NCI-H748 treated with DMSO at 0.1 percent for 48 hours (cell line): ENCODE measurements around the gene CYGB.
"Not testable (repeated sequence)": the region's sequence is repeated elsewhere in the genome, so short reads cannot be mapped to it uniquely, and the experiment has no call there.

Source experiments
- DNase-seq: peaks from one replicate; lab custom pipeline; 2025; lab: John Stamatoyannopoulos, UW

Gene CYGB

GRCh38 chr17:76523084-76524037 lies 14.1 kb downstream of the CYGB start:
- peak; percentile 31 for DNase-seq

- not testable (repeated sequence) for DNase-seq
Observed at GRCh38 chr17:76521683-76522082, 15.8 kb downstream of the CYGB start.

GRCh38 chr17:76521262-76521661 lies 16.2 kb downstream of the CYGB start:
- no peak for DNase-seq

DNA sequence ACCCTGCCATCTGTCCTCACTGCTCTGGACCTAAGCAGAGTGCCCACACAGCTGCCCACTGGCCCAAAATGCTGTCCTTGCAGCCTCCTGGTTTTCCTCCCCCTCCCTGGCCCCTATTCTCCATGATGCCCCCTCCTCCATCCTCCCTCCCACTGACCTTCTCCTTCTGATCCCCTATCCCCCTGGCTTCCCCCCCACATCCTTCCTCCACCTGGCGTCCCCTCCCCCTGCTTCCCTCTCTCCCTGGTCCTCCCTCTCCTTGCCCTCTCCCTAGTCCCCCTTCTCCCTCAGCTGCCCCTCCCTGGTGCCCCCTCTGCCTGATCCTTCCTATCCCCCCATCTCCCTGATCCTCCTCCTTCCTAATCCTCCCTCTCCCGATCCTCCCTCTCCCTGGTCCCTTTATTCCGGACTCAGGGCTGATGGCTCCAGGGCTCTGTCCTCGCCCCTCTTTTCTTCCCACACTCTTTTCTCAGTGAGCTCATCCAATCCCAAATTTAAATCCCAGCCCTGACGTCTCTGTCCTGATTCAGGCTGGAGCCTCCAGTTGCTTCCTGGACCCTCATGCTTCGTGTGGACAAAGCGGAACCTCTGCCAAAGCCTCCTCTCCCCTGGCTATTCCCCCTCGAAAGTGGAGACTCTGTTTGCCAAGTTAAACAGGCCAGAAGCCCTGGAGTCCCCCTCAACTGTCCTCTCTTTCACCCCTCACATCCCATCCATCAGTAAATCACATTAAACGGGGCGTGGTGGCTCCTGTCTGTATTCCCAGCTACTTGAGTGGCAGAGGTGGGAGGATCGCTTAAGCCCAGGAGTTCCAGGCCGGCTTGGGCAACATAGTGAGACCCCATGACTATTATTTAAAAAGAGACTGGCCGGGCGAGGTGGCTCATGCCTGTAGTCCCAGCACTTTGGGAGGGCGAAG lies 18.2 kb downstream of the CYGB start:
- no peak for DNase-seq

- DNase-seq, result no peak
Observed at GRCh38 chr17:76517638-76518038, 19.9 kb downstream of the CYGB start.

DNA sequence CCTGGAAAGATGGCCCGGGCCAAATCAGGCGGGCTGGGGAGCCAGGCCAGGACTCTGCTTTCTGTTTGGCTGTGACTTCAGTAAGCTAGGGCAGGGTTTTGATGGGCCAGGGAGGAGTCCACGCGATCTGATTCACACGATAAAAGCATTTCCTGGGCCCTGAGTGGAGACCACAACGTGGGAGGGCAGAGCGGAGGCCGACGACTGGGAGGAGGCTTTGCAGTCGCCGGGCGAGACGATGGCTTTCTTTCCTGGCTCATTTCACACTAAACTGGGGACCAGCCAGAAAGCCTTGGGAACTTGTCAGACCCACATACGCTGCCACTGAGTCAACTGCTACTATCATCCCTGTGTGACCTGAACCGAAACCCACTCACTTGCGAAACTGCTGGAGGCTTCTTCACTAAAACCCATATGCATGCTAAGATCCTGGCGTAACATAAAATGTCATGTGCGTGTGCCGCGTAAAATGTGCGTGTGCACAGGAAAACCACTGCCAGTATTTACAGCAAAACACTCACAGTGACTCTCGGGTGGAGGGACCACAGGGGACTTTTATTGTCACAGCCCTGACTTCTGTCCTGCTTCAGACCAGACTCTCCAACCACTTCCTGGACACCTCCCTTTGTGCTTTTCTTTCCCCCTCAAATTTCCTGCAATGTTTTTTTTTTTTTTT lies 22.1 kb downstream of the CYGB start:
- DNase-seq, result no peak

- not testable (repeated sequence) for DNase-seq
Observed at GRCh38 chr17:76514355-76514754, 23.2 kb downstream of the CYGB start.

DNA sequence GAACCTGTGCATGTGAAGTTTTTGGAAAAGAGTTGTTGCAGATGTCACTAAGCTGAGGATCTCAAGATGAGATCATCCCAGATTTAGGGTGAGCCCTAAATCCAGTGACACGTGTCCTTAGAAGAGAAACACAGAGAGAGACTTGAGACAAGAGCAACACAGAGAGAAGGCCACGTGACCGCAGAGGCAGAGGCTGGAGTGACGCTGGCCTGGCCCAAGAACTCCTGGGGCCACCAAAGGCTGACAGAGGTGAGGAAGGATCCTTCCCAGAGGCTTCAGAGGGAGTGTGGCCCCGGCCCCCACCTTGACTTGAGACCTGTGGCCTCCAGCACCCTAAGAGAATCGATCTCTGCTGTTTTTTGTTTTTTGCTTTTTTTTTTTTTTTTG lies 24.2 kb downstream of the CYGB start:
- no peak for DNase-seq

DNA sequence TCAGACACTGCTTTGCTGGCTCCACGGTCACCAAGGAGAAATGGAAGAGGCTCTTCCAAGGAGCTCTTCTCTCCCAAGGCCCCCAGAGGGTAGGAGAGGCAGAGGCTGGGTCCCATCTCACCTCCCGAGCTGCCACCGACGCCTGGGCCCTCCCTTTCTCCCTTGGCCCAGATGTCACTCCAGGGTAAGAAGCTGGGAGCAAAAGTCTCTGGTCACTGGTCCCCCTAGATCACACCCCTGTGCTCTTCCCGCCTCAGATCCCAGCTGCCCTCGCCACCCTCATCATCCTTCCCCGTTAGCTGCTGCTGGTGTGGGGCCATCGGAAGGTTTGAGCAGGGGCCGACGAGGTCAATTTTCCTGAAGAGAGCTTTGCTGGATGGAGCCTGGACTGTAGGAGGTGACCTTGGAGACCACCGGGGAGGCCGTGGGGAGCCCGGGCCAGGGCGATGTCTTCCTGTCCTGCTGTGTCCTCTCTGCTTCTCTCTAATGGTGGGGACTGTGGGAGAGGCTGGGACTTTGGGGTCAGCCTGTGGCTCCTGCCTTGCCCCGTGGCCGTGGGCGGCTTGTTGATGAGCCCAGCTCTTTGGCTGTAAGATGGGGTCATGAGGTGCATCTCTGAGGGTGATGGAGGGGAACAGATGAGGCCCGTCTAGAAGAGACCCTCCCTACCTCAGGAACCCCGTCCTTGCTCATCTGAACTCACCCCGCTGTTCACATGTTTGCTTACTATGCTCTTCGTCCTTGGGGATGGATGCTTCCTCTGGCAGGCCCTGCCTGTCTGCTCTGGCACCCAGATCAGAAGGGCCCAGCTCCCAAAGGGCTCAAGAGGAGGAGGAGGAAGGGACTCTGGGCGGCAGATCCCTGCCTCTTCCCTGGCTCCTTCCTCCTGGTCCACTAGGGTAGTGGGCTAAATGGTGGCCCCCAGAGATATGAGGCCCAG lies 24.9 kb downstream of the CYGB start:
- no peak for DNase-seq

DNA sequence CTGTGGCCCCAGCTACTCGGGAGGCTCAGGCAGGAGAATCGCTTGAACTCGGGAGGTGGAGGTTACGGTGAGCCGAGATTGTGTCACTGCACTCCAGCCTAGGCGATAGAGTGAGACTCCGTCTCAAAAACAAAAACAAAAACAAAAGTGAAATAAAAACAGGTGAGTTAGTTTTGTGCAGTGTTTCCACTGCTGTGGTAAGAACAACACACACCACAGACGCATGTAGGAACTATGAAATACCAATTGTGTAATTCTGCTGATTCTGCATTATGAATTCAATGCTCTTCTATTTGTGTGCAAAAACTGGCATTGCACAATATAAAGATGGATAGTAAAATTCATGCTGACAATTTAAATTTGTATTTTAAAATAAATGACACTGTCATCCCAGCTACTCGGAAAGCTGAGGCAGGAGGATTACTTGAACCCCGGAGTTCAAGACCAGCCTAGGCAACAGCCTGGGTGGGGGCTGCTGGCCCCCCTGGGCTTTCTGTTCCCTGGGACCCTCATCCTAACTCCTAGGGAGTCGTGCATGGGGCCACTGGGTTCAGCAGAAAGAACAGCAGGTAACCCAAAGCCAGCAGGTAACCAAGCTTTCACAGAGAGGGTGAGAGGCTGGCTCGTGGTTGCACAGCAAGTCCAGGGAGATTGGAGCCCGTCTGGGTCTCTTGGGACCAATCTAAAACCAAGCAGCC lies 25.7 kb downstream of the CYGB start:
- DNase-seq, result no peak

- DNase-seq, result no peak
Observed at GRCh38 chr17:76510831-76511244, 26.7 kb downstream of the CYGB start.

GRCh38 chr17:76508472-76509063 lies 28.9 kb downstream of the CYGB start:
- DNase-seq, result not testable (repeated sequence)

- DNase-seq, result peak; percentile 18
Observed at GRCh38 chr17:76506408-76507345, 30.8 kb downstream of the CYGB start.

DNA sequence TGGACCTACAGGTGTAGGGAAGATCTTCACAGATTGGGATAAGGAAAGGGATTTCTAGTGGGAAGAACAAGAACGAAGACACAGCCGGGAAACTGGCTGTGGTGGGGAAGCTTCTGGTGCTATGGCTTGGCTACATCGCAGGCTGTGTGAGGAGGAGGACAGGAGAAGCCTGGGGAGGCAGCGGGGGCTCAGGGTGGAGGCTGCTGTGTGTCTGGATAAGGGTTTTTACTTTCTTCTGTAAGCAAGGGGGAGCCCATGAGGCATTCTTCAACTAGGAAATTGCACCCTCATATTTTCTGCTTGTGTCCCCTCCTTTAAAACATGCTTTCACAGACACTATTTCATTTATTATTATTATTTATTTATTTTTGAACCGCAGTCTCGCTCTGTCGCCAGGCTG lies 33.4 kb downstream of the CYGB start:
- no peak for DNase-seq

DNA sequence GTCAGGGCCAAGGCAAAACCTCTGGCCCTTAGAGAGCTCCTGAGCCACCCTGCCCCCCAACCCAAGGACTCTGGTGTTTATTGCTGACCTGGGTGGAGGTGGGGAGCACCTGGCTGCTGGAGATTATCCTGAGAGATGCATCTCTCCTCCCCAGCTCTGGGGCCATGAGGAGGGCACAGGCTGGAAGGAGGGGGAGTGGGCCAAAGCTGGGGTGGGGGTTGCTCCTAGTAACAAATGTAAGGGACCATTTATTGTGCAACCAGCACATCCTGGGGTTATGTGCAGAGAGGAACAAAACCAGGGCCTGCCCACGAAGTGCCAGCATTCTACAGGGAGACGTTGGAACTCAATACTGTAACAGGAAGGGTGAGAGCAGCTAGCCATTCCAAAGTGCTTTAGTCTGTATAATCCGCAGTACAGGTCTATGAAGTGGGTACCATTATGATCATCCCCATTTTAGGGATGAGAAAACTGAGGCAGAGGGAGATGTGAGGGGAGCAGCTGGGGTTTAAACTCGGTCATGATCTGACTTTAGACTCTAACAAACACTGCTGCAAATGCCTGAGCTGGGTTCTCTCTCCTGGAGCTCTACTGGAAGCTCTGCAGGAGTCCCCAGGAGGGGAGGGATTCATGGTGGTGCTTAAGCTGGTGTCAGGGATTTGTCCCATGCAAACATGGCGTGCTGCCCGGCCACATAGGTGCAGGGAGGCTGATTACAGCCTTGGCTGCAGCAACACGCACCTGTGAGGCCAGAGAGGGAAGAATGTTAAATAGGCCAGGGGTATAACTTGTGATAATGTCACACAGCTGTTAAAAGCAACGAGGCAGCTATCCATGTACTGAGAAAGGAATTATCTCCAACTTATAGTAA lies 34.9 kb downstream of the CYGB start:
- DNase-seq, result no peak

GRCh38 chr17:76501827-76502307 lies 35.6 kb downstream of the CYGB start:
- no peak for DNase-seq

DNA sequence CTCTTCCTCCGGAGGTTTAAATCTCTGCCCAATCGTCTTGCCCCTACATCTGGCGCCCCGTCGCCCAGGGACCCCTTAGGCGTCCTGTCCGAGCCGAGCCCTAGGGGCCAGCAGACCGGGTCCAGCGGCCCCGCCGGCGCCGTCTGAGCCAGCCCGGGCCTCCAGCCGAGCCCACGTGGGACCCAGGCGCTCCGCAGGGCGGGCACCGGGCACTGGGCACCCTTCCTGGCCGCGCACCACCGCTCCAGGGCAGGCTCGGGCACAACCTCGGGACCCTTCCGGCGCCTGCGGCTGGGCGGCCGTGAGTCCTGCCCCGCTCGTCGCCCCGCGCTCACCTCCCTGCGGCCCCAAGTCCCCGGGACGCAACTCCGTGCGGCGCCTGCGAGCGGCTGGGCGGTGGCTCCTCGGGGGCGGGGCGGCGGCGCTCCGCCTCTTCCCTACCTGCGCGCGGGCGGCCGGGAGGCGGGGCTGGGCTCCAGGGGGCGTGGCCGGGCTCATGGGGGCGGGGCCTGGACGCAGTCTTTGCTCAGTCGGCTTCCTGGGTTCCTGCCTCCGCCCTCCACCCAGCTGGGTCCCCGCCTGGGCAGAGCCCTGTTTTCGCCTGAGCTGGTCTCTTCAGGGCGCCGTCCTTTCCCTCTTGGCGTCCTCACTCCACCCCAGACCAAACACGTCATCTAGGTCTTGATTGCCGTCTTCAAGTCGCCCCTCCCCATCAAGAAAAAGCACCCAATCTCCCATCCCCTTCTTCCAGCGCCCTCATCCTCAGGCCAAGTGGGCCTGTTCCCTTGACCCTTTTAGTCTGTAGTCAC lies 36.3 kb downstream of the CYGB start, which contains the start of gene RHBDF2:
Gene RHBDF2, minus strand, starts transcription at position 406 of the 809 bp plus-strand sequence. CDS start 19,899 bp downstream, outside the sequence.
- DNase-seq, result peak; percentile 27
